ENCODE data around the gene ECE2. TPM values are rescaled to one million over a fixed set of nuclear protein-coding genes. Genes with fewer than 3 reads are reported as not detected.

ECE2 gene
- polyA plus RNA-seq, 1 of the 3 experiments (the other 2 are of a cell fraction): 0.03 TPM

DNA sequence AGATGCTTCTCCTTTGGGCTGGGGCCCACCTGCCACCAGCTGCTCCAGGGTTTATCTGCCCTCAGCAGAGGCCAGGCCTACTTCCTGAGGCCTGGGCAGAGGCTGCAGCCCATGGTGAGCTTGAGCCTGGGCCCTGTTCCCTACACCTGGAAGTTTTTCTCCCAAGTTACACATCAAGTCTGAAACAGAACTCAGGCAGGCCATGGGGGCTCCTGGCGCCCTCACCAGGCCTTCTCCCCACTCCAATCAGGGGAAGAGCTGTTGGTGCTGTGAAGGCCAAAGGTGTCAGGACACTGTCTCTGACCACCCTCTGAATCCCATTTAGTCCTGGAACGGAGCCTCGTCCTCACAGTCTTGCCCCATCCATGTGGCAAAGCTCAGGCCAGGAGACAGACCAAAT lies 39.2 kb upstream of the ECE2 start:
- ChIA-PET CTCF (interaction anchor here (0.8 to 3.5 kb wide), 5 partner anchors 9 to 92 kb away, joined by 3 to 25 read pairs (median 12); partner anchors contain the start of genes EEF1AKMT4 and VWA5B2), POLR2A (no interaction called here)
- no peak overlapping the region for H2AFZ ChIP-seq (ENCODE audit: low read depth)

More for the DNA sequence above, 39.2 kb upstream of the ECE2 start:
- 56% methylated on average over 1 of the region's 3 CpGs for WGBS (ENCODE audit: low lambda C conversion rate)
- no peaks in the 10 kb centered on the region for H3K9me3 ChIP-seq
- H3K27me3 ChIP-seq (ENCODE audit: insufficient read depth): peaks cover 6% of the 10 kb centered on the region
- peaks cover 0 to 12% of the 10 kb centered on the region in 2 experiments; a peak in 2 of 4 replicates for H3K4me1 ChIP-seq (ENCODE audit: control insufficient read depth in 1 of 2, insufficient read depth in 2 of 2, low read depth in 1 of 2, low read length in 1 of 2)
- H3K27ac ChIP-seq (ENCODE audit: low read depth in 2 of 2, low read length in 1 of 2): no peak overlapping the region
- H3K4me2 ChIP-seq: no peak overlapping the region
- H3F3A ChIP-seq (replicated peaks; ENCODE audit: insufficient read depth): no peaks in the 10 kb centered on the region
- no peak overlapping the region for H3K9ac ChIP-seq
- H3K9me2 ChIP-seq: no peaks in the 10 kb centered on the region
- H4K20me1 ChIP-seq (ENCODE audit: insufficient read depth): no peaks in the 10 kb centered on the region
- TF ChIP-seq YY1 (IDR thresholded peaks at IDR 0.05; ENCODE audit: low read depth) (no peak), MEF2A (IDR thresholded peaks at IDR 0.05; ENCODE audit: borderline replicate concordance, low read depth) (no peak), TAF1 (IDR thresholded peaks at IDR 0.05; ENCODE audit: borderline replicate concordance, low read depth, low read length) (no peak), EZH2phosphoT487 (IDR thresholded peaks at IDR 0.05; ENCODE audit: borderline replicate concordance, low read depth) (no peak), CHD2 (IDR thresholded peaks at IDR 0.05; ENCODE audit: low read length, partially characterized antibody) (no peak), RFX5 (IDR thresholded peaks at IDR 0.05; ENCODE audit: low read length) (no peak), TEAD4 (IDR thresholded peaks at IDR 0.05; ENCODE audit: borderline replicate concordance, insufficient read depth) (no peak), FOSL2 (IDR thresholded peaks at IDR 0.05; ENCODE audit: borderline replicate concordance, low read depth) (no peak), FOXJ3 (CRISPR knock-in tag; IDR thresholded peaks at IDR 0.05) (no peak), MXI1 (IDR thresholded peaks at IDR 0.05; ENCODE audit: low read depth, low read length) (no peak), TCF12 (IDR thresholded peaks at IDR 0.05) (no peak), RCOR1 (IDR thresholded peaks at IDR 0.05; ENCODE audit: low read length) (no peak), RXRA (IDR thresholded peaks at IDR 0.05; ENCODE audit: borderline replicate concordance, low read depth) (no peak), POLR2AphosphoS5 (IDR thresholded peaks at IDR 0.05; ENCODE audit: low read depth, low read length) (no peak), USF1 (IDR thresholded peaks at IDR 0.05; ENCODE audit: borderline replicate concordance, low read depth) (no peak), EP300 (IDR thresholded peaks at IDR 0.05; ENCODE audit: borderline replicate concordance in 1 of 2, low read depth in 1 of 2, low read length in 1 of 2) (no peak), NRF1 (IDR thresholded peaks at IDR 0.05; ENCODE audit: low read depth, low read length) (no peak)
- TF ChIP-seq, protein P1, sequence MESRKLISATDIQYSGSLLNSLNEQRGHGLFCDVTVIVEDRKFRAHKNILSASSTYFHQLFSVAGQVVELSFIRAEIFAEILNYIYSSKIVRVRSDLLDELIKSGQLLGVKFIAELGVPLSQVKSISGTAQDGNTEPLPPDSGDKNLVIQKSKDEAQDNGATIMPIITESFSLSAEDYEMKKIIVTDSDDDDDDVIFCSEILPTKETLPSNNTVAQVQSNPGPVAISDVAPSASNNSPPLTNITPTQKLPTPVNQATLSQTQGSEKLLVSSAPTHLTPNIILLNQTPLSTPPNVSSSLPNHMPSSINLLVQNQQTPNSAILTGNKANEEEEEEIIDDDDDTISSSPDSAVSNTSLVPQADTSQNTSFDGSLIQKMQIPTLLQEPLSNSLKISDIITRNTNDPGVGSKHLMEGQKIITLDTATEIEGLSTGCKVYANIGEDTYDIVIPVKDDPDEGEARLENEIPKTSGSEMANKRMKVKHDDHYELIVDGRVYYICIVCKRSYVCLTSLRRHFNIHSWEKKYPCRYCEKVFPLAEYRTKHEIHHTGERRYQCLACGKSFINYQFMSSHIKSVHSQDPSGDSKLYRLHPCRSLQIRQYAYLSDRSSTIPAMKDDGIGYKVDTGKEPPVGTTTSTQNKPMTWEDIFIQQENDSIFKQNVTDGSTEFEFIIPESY (IDR thresholded peaks at IDR 0.05; ENCODE audit: borderline replicate concordance, low read depth): no peak
- TF ChIP-seq, protein P2, sequence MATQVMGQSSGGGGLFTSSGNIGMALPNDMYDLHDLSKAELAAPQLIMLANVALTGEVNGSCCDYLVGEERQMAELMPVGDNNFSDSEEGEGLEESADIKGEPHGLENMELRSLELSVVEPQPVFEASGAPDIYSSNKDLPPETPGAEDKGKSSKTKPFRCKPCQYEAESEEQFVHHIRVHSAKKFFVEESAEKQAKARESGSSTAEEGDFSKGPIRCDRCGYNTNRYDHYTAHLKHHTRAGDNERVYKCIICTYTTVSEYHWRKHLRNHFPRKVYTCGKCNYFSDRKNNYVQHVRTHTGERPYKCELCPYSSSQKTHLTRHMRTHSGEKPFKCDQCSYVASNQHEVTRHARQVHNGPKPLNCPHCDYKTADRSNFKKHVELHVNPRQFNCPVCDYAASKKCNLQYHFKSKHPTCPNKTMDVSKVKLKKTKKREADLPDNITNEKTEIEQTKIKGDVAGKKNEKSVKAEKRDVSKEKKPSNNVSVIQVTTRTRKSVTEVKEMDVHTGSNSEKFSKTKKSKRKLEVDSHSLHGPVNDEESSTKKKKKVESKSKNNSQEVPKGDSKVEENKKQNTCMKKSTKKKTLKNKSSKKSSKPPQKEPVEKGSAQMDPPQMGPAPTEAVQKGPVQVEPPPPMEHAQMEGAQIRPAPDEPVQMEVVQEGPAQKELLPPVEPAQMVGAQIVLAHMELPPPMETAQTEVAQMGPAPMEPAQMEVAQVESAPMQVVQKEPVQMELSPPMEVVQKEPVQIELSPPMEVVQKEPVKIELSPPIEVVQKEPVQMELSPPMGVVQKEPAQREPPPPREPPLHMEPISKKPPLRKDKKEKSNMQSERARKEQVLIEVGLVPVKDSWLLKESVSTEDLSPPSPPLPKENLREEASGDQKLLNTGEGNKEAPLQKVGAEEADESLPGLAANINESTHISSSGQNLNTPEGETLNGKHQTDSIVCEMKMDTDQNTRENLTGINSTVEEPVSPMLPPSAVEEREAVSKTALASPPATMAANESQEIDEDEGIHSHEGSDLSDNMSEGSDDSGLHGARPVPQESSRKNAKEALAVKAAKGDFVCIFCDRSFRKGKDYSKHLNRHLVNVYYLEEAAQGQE (IDR thresholded peaks at IDR 0.05; ENCODE audit: low read depth, low read length): no peak
- H3K4me3 ChIP-seq (ENCODE audit: low read depth in 2 of 2, low read length in 1 of 2): no peak overlapping the region
- no peaks in the 10 kb centered on the region for H3K79me2 ChIP-seq (ENCODE audit: insufficient read depth)
- no peaks in the 10 kb centered on the region for H3K36me3 ChIP-seq (replicated peaks in 1 of 2; ENCODE audit: control insufficient read depth in 1 of 2, insufficient read depth in 2 of 2, low read length in 1 of 2)
- no peak for DNase-seq

Data from SK-N-SH (cell line).